Erythroblast (primary cell): Measurements from ENCODE around the gene C22orf42.
"Not testable (repeated sequence)": the region's sequence is repeated elsewhere in the genome, so short reads cannot be mapped to it uniquely, and the experiment has no call there.

Experiments used
- DNase-seq, 2 experiments: peaks; one replicate each; lab custom pipeline; 2025; lab: John Stamatoyannopoulos, UW
- GATA1 ChIP-seq: IDR thresholded peaks from 2 replicates; pipeline ENCODE4 v1.6.1; 2011; ENCODE audit warnings: low read depth, mild to moderate bottlenecking, control low read depth, low read length, moderate library complexity
- POLR2A ChIP-seq: IDR thresholded peaks from 2 replicates; pipeline ENCODE4 v1.6.1; 2011; ENCODE audit warnings: mild to moderate bottlenecking, low read length

The C22orf42 gene

DNA sequence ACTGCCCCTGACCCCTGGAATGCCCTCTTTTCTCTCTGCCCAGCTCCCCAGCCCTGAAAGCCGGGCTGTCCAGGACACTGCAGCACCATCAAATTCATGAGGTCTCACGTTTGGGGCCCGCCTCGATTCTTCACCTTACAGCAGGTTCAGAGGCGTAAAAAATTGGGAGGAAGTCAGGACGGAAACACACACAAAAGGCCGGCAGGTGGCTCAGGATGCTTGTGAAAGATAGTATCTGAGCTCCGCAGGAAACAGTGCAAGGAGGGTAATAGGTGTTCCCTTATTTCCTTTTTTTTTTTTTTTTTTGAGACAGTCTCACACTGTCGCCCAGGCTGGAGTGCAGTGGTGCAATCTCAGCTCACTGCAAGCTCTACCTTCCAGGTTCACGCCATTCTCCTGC, 41.6 kb upstream of the C22orf42 start:
- DNase-seq: no peak
- no peak for TF ChIP-seq POLR2A
- TF ChIP-seq GATA1: no peak

DNA sequence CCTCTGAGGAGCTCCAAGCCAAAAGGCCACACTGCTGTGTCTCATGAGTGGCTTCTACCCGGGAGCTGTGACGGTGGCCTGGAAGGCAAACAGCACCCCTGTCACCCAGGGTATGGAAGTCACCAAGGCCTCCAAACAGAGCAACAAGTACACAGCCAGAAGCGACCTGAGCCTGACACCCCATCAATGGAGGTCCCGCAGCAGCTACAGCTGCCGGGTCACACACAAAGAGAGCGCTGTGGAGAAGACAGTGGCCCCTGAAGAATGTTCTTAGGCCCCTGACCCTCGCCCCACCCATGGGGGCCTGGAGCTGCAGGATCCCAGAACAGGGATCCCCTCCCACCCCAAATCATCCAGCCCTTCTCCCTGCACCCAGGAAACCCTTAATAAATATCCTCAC, 40.9 kb upstream of the C22orf42 start:
- DNase-seq: no peak
- TF ChIP-seq POLR2A (no peak), GATA1 (no peak)

DNA sequence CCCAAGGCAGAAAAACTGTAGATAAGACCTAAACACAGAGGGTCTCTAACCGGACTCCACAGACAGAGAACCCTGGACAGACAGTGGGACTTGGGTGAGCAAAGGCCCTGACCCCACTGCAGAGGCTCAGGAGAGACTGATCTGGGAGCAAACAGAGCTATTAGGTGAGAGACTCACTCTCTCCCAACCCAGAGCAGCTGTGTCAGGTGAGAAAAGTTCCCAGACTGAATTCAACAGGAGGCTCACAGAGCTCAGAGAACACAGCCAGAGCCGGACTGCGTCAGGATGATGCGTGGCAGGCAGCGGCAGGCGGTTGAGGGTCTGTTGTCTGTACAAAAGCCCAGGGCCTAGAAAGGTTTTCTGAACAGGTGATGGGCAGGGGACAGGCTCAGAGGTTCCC, 40.2 kb upstream of the C22orf42 start:
- no peak for DNase-seq
- no peak for TF ChIP-seq GATA1
- TF ChIP-seq POLR2A: no peak

DNA sequence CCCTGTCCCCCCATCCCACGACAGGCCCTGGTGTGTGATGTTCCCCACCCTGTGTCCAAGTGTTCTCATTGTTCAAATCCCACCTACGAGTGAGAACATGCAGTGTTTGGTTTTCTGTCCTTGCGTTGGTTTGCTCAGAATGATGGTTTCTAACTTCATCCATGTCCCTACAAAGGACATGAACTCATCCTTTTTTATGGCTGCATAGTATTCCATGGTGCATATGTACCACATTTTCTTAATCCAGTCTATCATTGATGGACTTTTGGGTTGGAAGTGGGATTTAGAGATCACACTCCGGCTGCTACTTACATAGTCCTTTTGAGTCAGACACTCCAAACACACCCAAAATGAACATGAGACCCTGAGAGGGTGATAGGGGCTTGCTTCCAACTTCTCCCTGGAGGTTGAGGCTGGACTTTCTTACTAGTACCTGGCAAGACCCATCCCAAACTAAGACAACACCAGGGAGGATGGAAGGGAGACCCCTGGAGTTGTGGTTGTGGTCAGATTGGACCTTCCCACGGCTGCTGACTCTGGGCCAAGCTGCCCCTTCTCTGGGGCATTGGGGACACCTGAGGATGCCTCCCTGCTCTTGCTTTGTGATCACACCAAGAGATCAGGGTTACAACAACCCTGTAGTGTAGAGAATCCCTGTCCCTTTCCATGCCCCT, 38.6 kb upstream of the C22orf42 start:
- not testable (repeated sequence) for DNase-seq

DNA sequence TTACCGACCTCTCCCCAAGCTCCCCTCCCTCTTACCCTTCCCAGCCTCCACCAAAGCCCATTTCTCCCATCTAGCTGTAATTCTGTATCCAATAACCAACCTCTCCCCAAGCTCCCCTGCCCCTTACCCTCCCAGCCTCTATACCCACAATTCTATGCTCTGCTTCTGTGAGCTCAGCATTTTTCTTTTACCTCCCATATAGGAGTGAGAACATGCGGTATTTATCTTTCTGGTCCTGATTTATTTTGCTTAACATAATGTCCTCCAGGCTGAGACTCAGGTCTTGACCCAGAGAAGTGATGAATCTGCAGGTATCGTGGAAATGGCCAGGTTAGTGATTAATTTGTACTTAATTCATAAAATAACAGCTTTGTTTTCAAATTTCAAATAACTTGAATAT, 36.8 kb upstream of the C22orf42 start:
- DNase-seq: not testable (repeated sequence)

DNA sequence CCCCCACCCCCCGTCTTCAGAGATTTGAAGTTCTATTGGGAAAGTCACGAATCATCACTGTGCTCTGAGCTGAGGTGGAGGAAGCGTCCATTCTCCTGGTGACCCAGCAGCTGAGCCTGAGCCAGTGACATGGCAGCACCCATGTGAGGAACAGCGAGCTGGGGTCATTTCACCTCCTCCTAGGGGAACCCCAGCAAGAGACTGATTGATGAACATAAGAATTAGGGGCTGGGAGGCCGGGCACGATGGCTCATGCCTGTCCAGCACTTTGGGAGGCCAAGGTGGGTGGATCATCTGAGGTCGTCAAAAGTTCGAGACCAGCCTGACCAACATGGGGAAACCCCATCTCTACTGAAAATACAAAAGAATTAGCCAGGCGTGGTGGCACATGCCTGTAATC, 34.2 kb upstream of the C22orf42 start:
- not testable (repeated sequence) for DNase-seq

DNA sequence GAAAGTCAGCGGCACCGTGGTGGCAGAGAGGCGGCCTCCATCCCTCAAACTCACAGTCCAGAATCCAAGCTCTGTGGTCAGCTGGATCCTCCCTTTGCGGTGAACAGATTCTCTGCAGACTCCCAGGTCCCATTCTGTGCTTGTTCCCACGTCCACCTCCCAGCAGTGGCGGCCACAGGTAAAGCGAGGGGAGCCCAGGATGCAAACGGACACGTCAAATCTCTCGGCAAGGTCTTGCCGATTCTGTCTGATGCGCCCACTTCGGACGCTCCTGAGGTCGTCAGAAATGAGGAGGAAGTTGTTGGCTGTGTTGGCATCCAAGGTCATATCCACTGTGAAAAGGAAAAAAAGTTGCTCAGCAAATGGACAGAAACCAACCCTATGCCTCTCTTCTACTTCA, 31.9 kb upstream of the C22orf42 start:
- DNase-seq: not testable (repeated sequence)

DNA sequence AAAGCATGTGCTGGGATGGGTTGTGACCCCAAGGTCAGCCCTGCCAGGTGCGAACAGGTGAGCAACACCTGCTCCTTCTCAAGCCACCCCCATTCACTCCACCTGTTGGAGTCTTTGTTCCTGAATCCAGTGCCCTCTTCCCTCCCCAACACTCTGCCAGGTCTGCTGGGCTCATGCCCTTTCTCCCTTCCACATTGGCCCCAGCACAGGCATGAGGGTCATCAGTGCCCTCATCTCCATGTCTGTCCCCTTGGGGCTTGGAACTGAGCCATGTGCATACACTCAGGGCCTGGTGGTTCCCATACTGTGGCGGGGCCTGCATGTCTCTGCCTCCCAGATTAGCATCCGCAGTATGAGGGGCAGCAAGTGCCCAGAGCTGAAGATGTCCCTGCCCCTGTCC, 26.7 kb upstream of the C22orf42 start:
- DNase-seq: no peak
- TF ChIP-seq POLR2A: no peak
- no peak for TF ChIP-seq GATA1

DNA sequence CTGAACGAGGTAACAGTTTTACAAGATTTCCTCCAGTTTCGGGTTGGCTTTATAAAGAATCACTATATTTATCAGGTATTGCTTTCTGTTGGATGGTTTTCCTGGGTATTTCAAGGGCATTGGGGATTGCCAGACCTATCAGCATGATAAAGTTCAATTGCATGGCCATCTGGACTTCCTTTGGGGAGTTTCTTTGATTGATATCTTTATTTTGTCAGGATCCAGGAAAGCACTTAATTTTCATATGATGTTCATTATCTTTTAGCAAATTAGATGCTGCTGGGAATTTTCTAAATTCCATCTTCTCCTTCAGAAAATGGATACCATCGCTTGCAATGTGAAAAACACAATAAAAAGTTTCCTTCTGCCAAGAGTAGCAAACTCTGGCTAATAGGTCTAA, 24.5 kb upstream of the C22orf42 start:
- DNase-seq: no peak
- TF ChIP-seq GATA1 (no peak), POLR2A (no peak)

DNA sequence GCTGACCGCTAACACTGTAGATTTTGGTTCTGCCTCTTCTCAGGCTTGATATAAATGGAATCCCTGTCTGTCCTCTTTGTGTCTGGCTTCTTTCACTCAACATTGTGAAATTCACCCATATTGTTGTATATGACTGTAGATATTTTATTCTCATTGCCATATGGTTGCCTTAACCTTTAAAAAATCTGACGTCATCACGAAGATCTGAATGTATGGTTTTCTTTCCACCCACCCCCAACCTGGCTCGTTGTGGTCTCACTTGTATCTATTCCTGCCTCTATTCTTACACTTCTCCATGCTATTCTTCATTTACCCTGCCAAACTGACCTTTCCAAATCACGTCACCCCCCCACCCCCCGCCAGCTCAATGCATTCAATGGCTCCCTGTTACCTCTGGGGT, 21.9 kb upstream of the C22orf42 start:
- DNase-seq: no peak
- no peak for TF ChIP-seq GATA1
- no peak for TF ChIP-seq POLR2A

DNA sequence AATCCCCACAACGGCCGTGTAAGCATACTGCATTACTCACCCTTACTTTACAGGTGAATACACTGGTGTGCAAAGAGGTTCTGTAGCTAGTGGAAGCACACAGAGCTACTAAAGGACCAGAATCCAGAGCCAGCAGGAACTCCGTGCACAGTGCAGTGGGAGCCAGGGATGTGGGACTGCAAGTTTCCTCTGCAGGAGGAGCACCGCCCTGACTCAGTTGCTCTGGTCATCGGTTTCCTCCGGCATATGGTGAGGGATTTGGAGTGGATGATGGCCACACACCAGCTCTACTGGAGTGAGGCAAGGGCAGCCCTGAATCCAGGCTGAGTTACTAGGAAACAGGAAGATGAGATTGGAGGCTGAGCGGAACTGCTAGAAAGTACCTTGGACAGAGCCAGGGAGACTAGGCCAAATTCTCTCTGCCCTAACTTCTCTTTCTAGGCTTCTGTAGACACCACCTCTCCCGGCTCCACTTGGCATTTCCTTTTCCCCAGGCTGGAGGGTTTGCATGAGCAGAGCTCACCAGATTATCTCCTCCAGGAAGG, 18.2 kb upstream of the C22orf42 start:
- TF ChIP-seq POLR2A (no peak), GATA1 (no peak)
- no peak for DNase-seq

DNA sequence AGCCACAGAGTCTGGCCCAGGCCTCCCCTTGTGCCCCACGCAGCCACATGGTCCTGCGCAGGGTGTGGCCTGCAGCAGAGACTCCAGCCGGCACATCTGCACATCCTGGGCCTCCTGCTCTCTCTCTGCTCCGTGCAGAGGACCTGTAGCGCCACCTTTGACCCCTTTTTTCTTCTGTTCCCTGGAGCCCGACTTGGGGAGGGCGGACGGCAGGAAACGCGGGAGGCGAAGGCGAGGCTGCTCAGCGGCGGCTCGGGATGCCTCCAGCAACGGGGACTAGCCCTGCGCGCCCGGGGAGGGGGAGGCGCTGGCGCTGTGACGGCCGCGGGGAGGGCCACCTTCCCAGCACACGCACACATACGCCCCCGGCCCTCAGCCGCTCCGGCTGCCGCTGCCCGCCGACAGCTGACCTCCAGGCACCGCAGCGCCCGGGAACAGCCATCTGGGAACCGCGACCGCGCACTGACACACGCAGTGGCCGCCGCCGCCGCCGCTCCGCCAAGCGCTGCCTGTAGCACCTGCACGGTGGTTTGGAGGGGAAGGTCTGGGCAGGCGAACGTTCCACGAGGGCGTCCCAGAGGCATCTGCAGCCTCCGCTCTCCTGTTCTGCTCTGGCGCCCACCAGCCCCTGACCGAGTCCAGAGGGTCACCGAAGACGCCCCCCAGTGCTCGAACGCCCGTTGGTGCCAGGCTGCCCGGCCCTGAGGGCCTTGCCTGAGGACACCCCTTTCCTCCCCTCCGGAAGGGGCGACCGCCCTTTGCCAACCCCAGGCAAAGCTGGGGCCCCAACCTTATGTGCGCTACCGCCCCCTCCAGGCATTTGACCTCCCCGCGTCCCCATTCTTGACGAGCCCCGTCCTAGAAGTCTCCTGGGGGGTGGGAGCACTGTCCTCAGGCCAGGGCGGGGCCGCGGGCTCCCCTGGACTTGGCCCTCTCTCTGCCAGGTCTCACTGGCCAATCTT, 16.9 kb upstream of the C22orf42 start:
- DNase-seq: no peak
- no peak for TF ChIP-seq GATA1

DNA sequence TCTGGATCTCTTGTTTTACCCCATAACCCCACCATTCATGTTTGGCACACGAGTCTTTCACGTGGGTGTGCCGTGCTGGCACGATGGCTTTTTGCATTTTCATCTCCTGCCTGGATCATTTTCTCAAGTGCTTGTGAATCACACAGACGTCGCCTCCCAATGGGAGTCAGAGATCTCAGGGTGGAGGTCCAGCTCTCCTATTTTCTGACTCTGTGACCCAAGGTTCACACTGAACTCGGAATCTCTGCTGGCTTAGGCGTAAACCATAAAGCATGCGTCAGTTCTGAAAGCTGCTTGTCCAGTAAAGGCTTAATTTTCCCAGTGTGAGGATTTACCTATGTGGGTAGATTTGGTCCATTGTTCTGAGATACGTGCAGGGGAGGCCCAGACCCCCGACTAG, 16.0 kb upstream of the C22orf42 start:
- TF ChIP-seq GATA1 (no peak), POLR2A (no peak)
- DNase-seq: no peak

DNA sequence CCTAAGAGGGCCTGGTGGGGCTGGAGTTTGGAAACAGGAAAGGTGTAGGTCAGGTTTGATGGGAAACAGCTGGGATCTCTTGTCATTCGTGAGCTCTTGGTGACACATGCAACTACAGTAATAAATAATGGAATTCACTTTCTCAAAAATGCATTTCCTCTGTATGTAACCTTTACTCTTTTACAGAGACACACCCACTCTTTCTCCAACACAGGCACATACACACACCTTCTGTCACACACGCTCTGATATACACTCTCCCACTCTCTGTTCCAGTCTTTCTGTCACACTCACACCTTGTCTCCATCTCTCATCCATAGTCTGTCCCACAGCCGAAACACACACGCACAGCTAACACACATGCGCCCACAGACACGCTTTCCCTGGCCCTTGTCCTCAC, 6.6 kb upstream of the C22orf42 start:
- TF ChIP-seq POLR2A (no peak), GATA1 (no peak)
- DNase-seq: no peak

DNA sequence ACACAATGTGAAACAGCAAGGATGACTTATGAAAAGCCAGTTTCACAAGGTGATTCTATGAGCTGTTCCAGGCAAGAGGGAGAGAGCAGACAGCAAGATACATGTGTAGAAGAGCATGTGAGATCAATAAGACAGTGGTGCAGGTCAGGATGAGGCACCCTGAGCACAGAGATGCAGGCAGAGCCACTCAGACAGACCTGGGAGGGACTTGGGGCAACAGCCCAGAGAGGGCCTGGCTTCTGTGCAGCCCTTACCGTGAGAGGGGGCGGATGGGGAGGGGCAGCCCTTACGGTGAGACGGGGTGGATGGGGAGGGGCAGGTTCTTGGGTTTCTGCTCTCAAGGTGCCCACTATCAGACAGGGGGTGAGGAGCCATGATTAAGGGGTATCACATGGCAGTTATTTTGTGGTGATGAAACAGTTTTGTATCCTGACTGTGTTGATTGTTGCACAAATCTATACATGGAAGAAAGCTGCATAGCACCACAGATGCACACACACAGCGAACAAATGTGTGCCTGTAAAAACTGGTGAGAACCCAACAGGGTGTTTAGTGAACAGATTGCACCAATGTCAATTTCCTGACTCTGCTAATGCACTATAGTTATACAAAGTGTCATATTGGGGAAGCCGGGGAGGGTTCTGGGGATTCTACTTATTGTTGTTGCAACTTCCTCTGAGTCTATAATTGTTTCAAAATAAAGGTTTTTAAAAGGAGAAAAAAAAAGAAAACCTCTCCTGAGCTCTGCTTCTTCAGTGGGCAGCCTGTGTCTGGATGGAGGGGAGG, 5.2 kb upstream of the C22orf42 start:
- DNase-seq: no peak
- no peak for TF ChIP-seq GATA1
- no peak for TF ChIP-seq POLR2A

DNA sequence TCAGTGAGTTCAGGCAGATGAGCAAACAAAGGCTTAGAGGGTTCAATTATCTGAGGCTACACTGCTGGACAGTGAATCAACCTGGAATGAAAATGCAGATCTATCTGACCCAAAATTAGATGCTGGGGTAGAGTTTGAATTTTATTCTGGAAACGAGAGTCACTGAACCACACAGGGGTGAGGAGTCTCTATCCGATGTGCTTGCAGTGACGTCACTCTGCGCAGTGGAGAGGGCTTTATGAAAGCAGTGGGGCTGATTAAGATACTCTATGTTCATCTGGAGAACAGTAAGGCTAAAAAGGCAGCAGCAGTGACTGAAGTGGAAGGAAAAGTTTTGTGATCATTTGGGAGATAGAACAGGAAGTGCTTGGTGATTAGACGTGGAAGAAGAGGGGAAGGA, 1.3 kb upstream of the C22orf42 start:
- DNase-seq: not testable (repeated sequence)

DNA sequence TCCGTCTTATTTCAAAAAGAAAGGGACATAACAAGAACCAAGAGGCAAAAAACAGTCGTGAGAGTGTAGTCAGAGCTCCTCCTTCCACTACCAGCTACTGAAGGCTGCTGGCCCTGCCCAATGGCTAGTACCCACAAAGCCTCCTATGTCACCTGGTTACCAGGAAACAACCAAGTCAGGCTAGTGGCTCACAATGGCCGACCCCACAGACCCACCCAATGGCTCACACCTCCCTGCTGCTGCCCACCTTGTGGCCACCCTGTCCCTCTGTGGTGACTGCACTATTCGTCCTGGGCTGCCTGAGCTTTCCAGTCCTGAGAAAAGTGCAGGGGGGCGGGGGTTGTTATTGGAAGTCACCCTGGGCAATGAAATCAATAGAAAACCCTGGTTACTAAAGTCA, 1.5 kb downstream of the C22orf42 start:
- not testable (repeated sequence) for DNase-seq

DNA sequence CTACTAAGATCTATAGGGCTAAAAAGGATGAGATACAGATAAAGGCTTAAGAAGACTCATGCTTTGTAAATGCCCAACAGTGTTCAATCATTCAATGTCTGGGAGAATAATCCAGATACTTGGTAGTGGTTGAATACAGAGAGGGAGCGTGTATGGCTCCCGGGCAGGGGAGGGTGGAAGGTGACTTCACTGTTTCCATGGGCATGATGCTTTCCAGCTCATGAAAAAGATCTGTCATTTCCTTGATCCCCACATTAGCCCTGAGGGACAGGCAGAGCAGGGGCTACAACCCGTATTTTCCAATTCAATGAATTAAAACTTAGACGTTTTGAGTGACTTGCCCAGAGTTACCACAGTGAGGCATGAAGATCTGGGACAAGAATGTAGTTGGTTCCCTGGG, 4.4 kb downstream of the C22orf42 start:
- not testable (repeated sequence) for DNase-seq

DNA sequence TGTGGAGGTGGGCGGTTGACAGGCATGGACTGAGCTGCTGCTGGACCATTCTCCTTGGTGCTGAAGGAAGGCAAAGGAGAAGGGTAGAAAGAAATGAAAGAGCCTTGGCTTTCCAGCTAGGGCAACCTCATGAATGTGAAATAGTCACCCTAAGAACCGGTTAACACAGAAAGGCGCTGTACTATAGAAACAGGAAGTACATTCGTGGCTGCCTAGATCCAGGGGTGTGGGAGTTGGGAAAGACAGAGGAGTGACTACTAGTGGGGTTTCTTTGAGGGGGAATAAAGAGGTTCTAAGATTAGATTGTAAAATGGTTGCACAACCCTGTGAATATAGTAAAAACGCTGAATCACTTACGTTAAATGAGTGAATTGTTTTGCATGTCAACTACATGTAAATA, 7.5 kb downstream of the C22orf42 start:
- DNase-seq: not testable (repeated sequence)

DNA sequence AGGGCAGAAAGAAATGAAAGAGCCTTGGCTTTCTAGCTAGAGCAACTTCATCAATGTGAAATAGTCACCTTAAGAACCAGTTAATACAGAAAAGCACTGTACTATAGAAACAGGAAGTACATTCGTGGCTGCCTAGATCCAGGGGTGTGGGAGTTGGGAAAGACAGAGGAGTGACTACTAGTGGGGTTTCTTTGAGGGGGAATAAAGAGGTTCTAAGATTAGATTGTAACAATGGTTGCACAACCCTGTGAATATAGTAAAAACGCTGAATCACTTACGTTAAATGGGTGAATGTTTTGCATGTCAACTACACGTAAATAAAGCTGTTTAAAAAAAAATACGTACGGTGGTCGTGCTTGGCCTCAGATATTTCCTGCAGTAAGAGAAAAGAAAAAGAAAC, 8.5 kb downstream of the C22orf42 start:
- not testable (repeated sequence) for DNase-seq
